Measurements from ENCODE around the gene E2F2. TPM values are rescaled to one million over a fixed set of nuclear protein-coding genes. Genes with fewer than 3 reads are reported as not detected.

The E2F2 gene
- total RNA-seq, 2 donors from 2014 or later, result 10.7 to 15.5 TPM

DNA sequence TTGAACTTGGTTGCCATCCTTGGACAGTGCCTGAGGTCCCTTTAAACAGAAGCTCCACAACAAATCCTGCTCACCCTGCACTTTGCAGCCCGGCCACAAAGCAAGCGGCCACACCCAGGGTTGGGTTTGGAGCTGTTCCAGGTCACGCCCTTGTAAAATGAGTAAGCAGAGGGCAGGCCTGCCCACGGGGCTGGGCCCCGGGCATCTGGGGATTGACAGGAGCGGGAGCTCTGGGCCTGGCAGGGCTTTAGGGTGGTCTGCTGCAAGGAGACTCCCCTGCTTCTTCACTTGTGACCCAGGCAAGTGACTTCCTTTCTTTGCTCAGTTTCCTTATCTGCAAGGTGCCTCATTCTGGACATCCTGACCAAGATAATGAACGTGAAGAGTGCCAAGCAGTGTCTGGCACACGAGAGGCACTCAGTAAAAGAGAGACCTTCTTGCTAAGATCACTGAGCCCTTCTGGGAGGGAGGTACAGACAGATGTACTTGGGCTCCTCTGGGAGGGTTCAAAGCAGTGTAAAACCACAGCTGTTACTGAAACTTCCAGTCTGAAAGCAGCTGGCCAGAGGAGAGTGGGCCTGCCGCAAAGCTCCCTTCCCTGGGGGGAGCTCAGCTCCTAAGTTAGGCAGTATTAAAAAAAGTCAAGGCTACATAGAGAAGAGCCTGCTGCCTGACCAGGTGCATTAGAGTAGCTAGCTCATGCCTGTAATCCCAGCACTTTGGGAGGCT is 2.6 kb downstream of the E2F2 start:
- peaks cover 54 to 64% of the 10 kb centered on the region in 2 donors for H3K4me1 Mint-ChIP-seq (ENCODE audit: low read depth in 2 of 2)
- peak overlapping the region; percentile 76 for H3K4me3 Mint-ChIP-seq
- ATAC-seq (peak; percentile 68 to 73), DNase-seq (ENCODE audit: low spot score) (peak; percentile 67)
- H3K9me3 Mint-ChIP-seq, result no peaks in the 10 kb centered on the region
- peak overlapping the region; percentile 58 to 61 for H3K27ac Mint-ChIP-seq
- H3K36me3 Mint-ChIP-seq, result no peaks in the 10 kb centered on the region
- no peaks in the 10 kb centered on the region for H3K27me3 Mint-ChIP-seq

DNA sequence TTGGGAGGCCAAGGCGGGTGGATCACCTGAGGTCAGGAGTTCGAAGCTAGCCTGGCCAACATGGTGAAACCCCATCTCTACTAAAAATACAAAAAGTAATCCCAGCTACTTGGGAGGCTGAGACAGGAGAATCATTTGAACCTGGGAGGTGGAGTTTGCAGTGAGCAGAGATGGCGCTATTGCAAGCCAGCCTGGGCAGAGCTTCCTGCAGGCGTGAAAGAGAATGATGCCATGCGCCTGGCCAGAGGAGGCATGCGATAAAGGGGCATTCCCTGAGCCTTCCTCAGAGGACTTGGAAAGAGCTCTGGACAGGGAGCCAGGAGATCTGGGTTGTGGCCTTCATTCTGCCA is 3.2 kb downstream of the E2F2 start:
- no peak for DNase-seq (ENCODE audit: low spot score)
- Mint-ChIP-seq H3K27ac (peak overlapping the region in 1 of 2 donors; percentile 61), H3K27me3 (no peaks in the 10 kb centered on the region)

DNA sequence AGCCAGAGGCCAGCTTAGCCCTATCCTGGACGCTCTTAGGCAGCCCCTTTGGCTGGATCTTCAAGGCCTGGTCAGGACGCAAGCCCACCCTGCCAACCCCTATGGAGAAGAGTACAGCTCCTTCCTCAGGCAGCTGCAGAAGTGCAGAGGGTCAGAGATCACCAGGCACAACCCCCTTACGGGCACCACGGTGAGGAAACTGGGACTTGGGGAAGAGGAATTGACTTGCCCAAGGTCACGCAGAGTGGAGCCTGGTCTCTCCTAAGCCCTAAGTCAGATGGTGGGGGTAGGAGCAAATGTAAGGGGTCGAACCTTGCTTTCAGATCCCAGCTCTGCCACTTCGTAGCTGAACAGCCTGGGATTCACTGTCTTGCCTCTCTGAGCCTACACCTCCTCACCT is 3.7 kb downstream of the E2F2 start:
- H3K36me3 Mint-ChIP-seq, result no peaks in the 10 kb centered on the region
- no peaks in the 10 kb centered on the region for H3K9me3 Mint-ChIP-seq
- H3K27ac Mint-ChIP-seq, result peak overlapping the region in 1 of 2 donors; percentile 12
- H3K4me1 Mint-ChIP-seq (ENCODE audit: low read depth in 2 of 2), result peaks cover 54 to 62% of the 10 kb centered on the region in 2 donors
- no peak for DNase-seq (ENCODE audit: low spot score)
- H3K27me3 Mint-ChIP-seq, result no peaks in the 10 kb centered on the region
- no peak for ATAC-seq
- peak overlapping the region; percentile 45 for H3K4me3 Mint-ChIP-seq

More for the DNA sequence above, 3.2 kb downstream of the E2F2 start:
- H3K9me3 Mint-ChIP-seq, result no peaks in the 10 kb centered on the region
- ATAC-seq, result no peak
- peak overlapping the region; percentile 76 for H3K4me3 Mint-ChIP-seq
- peaks cover 50 to 60% of the 10 kb centered on the region in 2 donors for H3K4me1 Mint-ChIP-seq (ENCODE audit: low read depth in 2 of 2)
- no peaks in the 10 kb centered on the region for H3K36me3 Mint-ChIP-seq

DNA sequence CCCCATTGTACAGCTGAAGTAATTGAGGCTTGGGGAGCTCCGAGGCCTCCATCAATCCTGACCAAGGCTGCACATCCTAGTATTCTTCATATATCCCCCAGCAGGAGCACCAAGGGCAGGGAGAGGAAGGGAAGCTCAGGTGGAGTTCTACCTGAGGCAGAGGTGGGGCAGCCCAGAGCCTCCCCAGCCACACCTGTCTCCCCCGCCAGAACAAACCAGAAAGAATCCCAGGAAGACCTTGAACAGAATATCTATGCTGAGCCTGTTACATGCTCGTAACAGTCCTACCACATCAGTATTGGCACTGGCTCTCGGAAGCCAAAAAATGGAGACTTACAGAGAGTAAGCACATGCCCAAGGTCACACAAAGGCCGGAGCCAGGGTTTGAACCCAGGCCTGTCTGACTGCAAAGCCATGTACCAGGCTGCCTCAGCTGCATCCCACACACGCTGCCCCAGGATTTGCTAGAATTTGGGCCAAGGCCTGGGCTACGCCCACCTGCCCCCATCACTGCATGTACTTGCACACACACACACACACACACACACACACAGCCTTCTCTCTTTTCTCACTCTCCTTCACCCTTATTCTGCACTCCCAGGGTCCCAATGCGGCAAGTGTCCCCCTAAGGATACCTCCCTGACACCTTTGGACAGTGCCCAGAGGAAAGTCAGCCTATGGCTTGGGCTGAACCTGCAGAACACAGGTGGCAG is 4.5 kb downstream of the E2F2 start:
- DNase-seq (ENCODE audit: low spot score) (no peak), ATAC-seq (no peak)
- peak overlapping the region; percentile 83 to 92 for H3K27ac Mint-ChIP-seq
- H3K4me1 Mint-ChIP-seq (ENCODE audit: low read depth in 2 of 2), result peaks cover 60 to 69% of the 10 kb centered on the region in 2 donors
- no peaks in the 10 kb centered on the region for H3K9me3 Mint-ChIP-seq
- no peaks in the 10 kb centered on the region for H3K27me3 Mint-ChIP-seq
- H3K36me3 Mint-ChIP-seq, result no peaks in the 10 kb centered on the region
- peak overlapping the region; percentile 74 for H3K4me3 Mint-ChIP-seq

DNA sequence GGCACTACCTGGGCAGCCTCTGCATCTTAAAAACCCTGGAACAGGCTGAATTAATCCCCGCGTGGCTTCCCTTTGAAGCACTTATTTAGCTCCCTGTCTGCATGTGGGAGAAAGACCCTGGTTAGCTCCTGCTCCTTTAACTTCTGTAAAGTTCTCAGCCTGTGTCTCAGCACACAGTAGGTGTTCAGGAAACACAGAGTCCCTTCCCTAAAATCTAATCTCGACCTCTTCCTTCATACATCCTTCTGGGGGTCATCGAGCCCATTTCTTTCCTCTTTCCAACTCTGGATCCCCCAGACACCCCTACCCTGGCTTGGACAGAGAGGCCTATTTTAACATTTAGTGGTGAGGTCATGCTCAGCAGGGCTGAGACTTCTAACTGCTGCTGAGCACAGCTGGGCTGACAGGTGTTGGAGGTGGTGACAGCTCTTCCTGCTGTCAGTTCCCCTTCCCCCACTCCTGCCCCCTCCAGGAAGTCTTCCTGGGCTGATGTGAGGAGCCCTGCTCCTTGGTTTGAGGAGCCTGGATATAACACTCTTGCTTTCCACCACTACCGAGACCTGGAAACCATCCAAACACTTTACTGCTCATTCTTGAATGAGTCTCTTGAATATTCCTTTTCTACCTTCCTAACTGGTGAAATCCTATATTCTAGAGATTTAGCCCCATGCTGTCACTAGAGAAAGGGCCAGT is 5.3 kb downstream of the E2F2 start:
- DNase-seq (ENCODE audit: low spot score), result no peak
- peak overlapping the region; percentile 74 for H3K4me3 Mint-ChIP-seq
- ATAC-seq, result no peak
- no peaks in the 10 kb centered on the region for H3K27me3 Mint-ChIP-seq
- H3K27ac Mint-ChIP-seq, result peak overlapping the region; percentile 83 to 92
- H3K9me3 Mint-ChIP-seq, result no peaks in the 10 kb centered on the region
- H3K4me1 Mint-ChIP-seq (ENCODE audit: low read depth in 2 of 2), result peaks cover 55 to 65% of the 10 kb centered on the region in 2 donors
- no peaks in the 10 kb centered on the region for H3K36me3 Mint-ChIP-seq

DNA sequence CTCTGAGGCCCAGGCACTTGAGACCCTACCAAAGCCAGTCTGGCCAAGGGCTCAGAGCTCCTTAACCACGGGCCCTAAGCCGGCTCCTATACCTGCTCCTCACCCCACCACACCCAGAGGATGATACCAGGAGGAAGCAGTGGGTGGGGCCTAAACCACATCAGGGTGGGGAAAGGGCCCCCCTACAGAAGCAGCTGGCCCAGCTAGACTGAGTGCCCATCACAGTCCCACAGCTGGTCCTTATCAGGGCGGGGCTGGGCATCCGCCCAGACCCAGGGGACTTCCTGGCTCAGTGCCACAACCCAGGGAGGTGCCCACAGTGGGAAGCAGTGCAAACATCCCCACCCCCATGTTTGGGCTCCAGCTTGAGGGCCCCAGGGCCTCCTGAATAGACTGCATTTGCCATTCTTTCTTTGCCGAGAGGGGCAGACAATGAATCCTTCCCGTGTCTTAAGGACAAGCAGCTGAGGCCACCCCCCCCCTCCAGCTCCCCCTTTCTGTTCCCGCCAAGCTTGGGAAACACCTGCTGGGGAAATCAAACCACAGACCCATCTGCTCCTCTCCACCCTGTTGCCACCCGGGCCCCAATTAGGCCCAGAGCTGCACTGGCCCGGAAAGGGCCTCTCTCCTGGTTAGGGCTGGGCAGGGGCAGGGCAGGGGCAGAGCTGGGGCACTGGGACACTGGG is 6.2 kb downstream of the E2F2 start:
- Mint-ChIP-seq H3K27me3 (no peaks in the 10 kb centered on the region), H3K4me1 (ENCODE audit: low read depth in 2 of 2) (peaks cover 55 to 60% of the 10 kb centered on the region in 2 donors), H3K9me3 (no peaks in the 10 kb centered on the region), H3K27ac (peak overlapping the region; percentile 83 to 92), H3K4me3 (peak overlapping the region; percentile 74), H3K36me3 (no peaks in the 10 kb centered on the region)
- ATAC-seq (peak; percentile 33 to 51), DNase-seq (ENCODE audit: low spot score) (no peak)

DNA sequence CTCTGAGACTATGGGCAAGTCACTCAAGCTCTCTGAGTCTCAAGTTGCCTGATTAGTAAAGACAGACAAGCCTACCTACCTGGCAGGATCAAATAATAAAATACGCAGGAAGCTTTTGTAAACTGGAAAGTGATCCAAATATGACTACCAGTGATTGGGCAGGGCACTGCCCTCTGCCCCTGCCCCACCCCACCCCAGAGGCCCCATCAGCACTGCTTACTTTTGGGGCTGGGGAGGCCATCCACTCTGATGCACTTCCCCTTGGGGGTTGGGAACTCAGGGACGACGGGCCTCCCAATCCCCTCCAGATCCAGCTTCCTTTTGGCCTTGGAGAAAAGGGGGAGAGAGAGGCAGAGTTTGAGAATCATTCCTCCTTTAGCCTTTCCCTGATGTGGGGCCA is 6.9 kb downstream of the E2F2 start:
- Mint-ChIP-seq H3K9me3 (no peaks in the 10 kb centered on the region), H3K27me3 (no peaks in the 10 kb centered on the region), H3K4me3 (no peak overlapping the region), H3K4me1 (ENCODE audit: low read depth in 2 of 2) (peaks cover 51 to 53% of the 10 kb centered on the region in 2 donors), H3K36me3 (no peaks in the 10 kb centered on the region), H3K27ac (no peak overlapping the region)
- ATAC-seq (no peak), DNase-seq (ENCODE audit: low spot score) (no peak)

DNA sequence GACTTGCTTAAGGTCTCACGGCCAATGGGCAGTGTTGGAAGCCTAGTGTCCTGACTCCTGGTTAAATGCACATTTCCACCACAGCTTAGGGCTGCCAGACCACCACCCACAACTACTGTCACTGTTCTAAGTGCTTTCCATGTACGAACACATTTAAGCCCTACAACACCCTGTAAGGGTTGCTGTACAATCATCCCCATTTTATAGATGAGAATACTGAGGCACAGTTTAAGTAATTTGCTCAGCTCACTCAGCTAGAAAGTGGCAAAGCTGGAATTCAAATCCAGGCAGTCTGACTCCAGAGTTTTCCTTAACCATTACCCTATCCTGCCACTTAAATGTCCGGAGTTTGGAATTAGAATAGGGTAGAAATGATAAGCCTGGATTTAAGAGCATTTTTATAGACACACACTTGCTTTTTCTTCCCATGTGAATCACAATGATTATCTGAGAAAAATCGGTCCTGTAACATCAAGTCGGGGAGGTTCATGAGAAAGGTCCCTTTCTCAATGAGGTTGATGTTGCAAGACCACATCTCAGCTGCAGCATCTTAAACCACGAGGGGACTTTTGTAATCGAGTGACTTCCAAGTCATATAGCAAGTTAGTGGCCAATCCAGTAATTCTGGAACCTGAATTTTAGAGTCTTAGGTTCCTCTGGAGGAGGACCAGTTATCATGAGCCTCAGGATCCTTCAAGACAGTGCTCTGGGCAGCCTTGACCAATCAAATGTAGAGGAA is 8.6 kb downstream of the E2F2 start:
- H3K4me3 Mint-ChIP-seq, result peak overlapping the region; percentile 46
- peak; percentile 80 for DNase-seq (ENCODE audit: low spot score)
- no peaks in the 10 kb centered on the region for H3K27me3 Mint-ChIP-seq
- no peaks in the 10 kb centered on the region for H3K36me3 Mint-ChIP-seq
- H3K4me1 Mint-ChIP-seq (ENCODE audit: low read depth in 2 of 2), result peaks cover 35% of the 10 kb centered on the region in 2 donors
- no peaks in the 10 kb centered on the region for H3K9me3 Mint-ChIP-seq
- peak overlapping the region; percentile 46 to 83 for H3K27ac Mint-ChIP-seq
- peak; percentile 83 to 93 for ATAC-seq

DNA sequence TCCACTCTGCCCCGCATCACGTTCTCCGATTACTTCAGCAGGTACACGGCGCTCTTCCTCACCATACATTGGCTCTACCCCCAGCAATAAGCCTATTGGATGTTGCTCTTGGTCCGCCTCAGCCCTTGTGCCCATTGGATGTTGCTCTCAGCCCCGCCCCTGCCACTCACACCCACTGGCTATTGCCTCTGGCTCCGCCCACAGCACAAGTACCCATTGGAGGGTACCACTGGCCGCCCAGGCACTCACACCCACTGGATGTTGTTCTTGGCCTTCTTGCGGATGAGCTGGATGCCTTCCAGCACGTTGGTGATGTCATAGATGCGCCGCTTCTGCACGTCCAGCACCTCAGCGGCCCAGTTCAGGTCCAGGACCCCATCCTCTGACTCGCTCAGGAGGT is 9.4 kb downstream of the E2F2 start:
- H3K9me3 Mint-ChIP-seq, result no peaks in the 10 kb centered on the region
- H3K27ac Mint-ChIP-seq, result peak overlapping the region in 1 of 2 donors; percentile 83
- ATAC-seq, result no peak
- no peaks in the 10 kb centered on the region for H3K36me3 Mint-ChIP-seq
- H3K27me3 Mint-ChIP-seq, result no peaks in the 10 kb centered on the region
- DNase-seq (ENCODE audit: low spot score), result no peak
- H3K4me3 Mint-ChIP-seq, result no peak overlapping the region
- peaks cover 28 to 29% of the 10 kb centered on the region in 2 donors for H3K4me1 Mint-ChIP-seq (ENCODE audit: low read depth in 2 of 2)

DNA sequence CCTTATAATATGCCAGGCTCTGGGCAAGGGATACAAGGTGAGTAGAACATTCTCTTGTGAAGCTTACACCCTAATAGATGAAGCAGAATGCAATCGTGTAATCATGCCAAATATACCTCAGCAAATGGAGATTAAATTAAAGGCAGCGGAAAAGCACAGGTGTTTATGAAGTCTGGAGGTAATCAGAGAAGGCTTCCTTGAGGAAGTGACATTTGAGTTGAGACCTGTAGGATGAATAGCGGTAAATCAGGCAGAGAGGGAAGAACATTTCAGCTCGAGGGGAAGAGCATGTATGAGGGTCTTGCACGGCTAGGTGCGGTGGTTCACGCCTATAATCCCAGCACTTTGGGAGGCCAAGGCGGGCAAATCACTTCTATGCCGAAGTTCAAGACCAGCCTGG is 13.5 kb downstream of the E2F2 start:
- Mint-ChIP-seq H3K27ac (no peak overlapping the region), H3K9me3 (no peaks in the 10 kb centered on the region), H3K27me3 (no peaks in the 10 kb centered on the region), H3K36me3 (no peaks in the 10 kb centered on the region), H3K4me3 (no peak overlapping the region), H3K4me1 (ENCODE audit: low read depth in 2 of 2) (peaks cover 10 to 12% of the 10 kb centered on the region in 2 donors)
- DNase-seq (ENCODE audit: low spot score), result no peak
- ATAC-seq, result no peak

DNA sequence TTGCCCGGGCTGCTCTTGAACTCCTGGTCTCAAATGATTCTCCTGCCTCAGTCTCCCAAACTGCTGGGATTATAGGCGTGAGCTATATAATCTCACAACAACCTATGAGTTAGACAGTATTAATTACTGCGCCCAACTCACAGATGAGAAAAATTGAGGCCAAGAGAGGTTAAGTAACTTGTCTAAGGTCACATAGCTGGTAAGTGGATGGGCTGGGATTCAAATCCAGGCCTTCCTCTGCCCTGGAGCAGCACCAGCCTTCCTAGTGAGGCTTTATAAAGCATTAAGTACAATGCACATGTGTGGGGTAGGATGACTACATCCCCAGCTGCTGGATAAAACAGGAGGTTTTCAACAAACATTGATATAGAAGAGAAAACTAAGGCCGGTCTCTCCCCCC is 15.1 kb downstream of the E2F2 start:
- Mint-ChIP-seq H3K4me1 (ENCODE audit: low read depth in 2 of 2) (no peaks in the 10 kb centered on the region), H3K27me3 (no peaks in the 10 kb centered on the region), H3K4me3 (no peak overlapping the region), H3K9me3 (no peaks in the 10 kb centered on the region), H3K27ac (no peak overlapping the region), H3K36me3 (no peaks in the 10 kb centered on the region)
- ATAC-seq, result no peak
- DNase-seq (ENCODE audit: low spot score), result no peak

DNA sequence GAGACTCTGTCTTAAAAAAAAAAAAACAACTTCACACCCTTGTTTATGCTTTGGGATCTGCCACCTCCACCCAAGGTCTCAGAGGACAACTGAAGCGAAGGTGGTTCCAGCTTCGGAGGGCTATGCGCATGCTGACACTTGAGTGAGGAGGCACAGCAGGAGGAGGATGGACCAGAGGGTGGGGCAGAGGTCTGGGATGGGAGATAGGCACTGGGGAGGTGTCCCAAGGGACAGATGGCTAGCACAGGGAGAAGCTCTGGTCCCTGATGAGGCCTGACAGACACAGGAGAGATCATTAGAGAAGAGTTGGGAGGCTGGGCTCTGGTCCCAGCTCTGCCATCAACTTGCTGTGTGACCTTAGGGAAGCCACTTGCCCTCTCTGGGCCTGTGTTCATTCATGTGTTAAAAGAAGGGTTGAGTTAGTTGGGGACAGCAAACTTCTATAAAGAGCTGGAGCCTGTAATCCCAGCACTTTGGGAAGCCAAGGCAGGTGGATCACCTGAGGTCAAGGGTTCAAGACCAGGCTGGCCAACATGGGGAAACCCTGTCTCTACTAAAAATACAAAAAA is 16.8 kb downstream of the E2F2 start:
- H3K27me3 Mint-ChIP-seq, result no peaks in the 10 kb centered on the region
- no peak for ATAC-seq
- H3K9me3 Mint-ChIP-seq, result no peaks in the 10 kb centered on the region
- no peak for DNase-seq (ENCODE audit: low spot score)
- H3K4me1 Mint-ChIP-seq (ENCODE audit: low read depth in 2 of 2), result no peaks in the 10 kb centered on the region
- H3K27ac Mint-ChIP-seq, result no peak overlapping the region
- H3K36me3 Mint-ChIP-seq, result no peaks in the 10 kb centered on the region
- no peak overlapping the region for H3K4me3 Mint-ChIP-seq

DNA sequence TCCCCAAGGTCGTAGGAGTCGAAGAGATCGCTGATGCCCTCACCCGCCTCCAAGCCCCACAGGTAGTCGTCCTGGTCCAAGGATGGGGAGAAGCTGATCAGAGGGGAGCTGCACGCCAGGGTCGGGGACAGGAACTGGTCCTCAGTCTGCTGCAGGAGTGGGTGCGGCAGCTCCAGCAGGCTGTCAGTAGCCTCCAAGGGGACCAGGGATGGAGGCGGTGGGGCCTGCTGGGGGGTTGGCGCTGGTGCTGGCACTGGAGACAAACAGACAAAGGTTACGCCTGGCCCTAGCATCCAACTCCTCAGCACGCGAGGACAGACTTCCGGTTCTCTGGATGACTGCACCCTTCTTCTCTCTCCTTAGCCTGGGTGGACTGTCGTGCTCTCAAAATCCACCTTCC is 21.1 kb downstream of the E2F2 start:
- Mint-ChIP-seq H3K36me3 (no peaks in the 10 kb centered on the region), H3K27ac (no peak overlapping the region), H3K9me3 (no peaks in the 10 kb centered on the region), H3K4me3 (no peak overlapping the region), H3K4me1 (ENCODE audit: low read depth in 2 of 2) (no peaks in the 10 kb centered on the region), H3K27me3 (no peaks in the 10 kb centered on the region)
- ATAC-seq (no peak), DNase-seq (ENCODE audit: low spot score) (no peak)

All from natural killer cell treated with Interleukin-12 subunit alpha and Interleukin-12 subunit beta and Interleukin-15 and Interleukin-18, amount 100 ng/mL, for 72 hours (primary cell).